Stimulated activated CD8-positive, alpha-beta memory T cell treated with anti-CD3 and anti-CD28 coated beads, Interleukin-7, amount 100 ng/mL, for 4 hours (primary cell): ENCODE measurements around the gene ZC2HC1C.

Experiments used
- DNase-seq, 2 donors: peaks; one replicate each; pipeline ENCODE4 v3.0.0-alpha.2; 2020; ENCODE audit warnings: low read depth in 2 of 2

Gene ZC2HC1C, protein sequence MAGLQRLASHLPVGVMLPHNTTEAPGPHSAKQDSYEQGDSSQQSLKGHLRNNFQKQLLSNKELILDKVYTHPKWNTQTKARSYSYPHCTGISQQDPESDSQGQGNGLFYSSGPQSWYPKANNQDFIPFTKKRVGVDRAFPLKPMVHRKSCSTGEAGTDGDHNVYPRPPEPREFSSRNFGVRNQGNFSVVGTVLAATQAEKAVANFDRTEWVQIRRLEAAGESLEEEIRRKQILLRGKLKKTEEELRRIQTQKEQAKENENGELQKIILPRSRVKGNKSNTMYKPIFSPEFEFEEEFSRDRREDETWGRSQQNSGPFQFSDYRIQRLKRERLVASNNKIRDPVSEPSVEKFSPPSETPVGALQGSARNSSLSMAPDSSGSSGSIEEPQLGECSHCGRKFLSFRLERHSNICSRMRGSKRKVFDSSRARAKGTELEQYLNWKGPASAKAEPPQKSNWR

DNA sequence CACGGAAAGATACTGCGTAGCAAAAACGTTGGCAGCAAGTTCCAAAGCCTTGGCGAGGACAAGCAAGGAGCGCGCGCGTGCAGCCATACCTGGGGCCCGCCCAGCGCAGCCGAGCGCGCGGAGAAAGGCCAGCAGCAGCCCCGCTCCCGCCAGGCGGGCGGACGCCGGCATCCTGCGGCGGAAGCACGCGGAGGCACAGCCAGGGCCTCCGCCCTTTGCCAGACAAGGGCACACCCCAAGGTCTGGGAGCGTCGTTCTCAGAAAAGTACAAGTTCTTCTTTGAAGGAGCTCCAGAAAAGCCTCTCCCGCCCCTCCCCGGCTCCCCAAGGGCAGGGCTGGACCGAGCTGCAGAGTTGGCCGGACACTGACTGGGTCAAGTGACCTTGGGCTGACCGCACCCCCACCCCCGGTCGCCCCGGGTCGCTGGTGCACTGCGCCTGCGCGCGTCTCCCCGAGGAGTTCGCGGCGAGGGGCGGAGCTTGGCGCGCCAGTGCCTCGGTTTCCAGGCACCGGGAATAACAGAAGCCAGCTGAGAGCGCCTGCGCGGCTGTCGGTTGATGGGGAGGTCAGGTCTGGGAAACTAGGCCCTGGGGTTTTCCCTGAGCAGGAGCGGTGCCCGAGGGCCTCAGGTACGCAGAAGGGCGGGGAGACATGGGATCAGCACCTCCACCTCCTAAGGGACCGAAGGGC, at the start of gene ZC2HC1C:
Gene ZC2HC1C (plus strand): TSS at position 521 of the 690 bp plus-strand sequence. CDS start 933 bp downstream, outside the sequence.
- peak; percentile 12 to 30 for DNase-seq

DNA sequence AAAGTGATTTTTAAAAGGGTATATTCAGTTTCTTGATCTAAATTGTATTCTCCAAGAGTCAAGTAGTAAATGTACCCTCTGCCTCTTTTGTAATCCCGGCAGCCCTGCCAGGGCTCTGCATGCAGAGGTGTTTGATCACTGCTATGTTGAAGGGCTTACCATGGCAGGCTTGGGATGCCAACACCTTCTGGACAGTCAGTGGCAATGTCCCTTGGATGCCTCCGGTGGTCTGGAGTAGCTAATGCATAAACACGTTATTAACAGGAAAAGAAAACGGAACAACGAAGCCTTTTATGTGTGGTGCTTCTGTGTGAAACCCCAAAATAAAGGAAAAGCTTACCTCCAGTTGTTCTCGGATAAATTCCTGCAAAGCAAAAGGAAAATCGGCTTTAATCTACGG, 46.8 kb upstream of the ZC2HC1C start:
- DNase-seq, result no peak

DNA sequence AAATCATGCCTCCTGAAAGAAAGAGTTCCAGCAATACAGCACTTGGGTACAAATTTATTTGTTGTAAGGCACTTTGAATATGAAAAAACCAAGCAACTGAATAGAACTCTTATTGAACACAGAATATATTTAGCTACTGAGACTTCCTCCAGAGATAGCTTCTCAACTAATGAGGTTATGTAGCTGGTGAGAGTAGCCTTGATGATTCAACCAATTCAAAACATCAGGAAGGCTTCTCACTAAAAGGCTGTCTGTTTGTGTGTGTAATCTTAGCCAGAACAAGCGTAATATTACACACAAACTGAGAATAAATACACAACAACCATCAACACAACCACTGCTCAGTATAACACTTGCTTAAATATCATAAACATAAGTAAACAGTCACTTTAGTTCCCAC, 46.3 kb upstream of the ZC2HC1C start:
- DNase-seq, result no peak

DNA sequence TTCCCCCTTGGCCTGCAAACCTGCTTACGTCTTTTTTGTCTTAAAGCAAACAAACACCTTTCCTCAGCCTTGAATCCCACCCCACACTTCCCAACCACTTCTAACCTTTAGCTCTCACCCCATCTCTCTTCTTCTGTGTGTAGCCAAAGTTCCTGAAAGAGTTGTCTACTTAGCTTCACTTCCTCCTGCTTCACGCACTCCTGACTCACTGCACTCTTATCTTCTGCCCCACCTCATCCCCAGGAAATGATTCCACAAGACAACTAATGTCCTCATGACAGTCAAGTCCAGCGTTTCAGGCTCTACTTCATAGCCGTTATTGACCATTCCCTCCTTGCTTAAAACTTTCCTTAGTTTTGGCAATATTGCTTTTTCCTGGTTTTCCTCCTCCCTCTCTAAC, 44.4 kb upstream of the ZC2HC1C start:
- no peak for DNase-seq

DNA sequence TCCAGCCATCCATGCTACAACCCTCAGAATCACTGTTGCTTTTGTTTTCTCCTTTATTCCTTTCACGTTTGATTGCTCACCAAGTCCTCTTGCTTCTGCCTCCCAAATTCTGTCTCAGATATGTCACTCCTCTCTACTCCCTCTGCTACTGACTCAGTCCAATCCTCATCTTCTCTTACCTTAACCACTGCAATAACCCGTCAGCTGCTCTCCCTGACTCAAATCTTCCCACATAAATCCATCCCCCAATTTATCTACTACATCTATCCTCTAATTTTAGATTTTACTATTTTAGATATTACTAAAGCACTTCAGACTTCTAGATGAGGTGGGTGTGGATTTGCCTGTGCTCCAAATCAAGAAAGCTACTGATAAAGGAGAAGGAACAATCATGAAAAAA, 43.6 kb upstream of the ZC2HC1C start:
- DNase-seq, result no peak

DNA sequence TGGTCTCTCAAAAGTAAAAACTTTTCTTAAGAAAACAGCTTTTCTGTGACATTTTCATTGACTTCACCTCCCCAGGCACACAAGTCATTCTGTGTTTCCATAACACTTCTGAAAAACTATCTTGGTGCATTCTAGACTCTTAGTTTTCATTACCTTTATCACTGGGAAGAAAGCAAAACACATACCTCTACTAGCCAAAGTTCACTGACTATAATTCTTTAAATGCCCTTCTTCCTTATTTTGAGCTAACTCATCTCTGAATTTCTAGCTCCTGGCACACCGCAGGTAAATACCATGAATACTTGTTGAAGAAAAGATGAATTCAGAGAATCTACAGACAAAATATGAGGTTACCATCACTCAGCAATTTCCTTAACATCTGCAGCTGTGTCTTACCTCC, 39.3 kb upstream of the ZC2HC1C start:
- no peak for DNase-seq

DNA sequence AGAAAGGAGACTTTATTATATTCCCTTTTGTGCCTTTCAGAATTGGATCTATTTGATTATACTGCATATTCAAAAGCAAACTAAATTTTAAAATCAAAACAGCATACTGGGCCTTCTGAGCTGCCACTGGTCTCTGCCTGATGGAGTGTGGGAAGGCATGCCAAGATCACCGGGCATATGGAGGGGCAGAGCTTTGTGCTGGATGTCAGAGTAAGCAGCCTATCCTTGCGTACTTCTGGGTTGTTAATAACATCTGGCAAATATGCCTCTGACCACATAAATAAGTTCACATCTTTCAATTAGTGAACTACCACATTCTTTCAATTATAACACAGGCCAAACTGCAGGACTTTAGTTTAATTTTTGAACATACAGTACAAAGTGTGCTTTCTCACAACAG, 36.5 kb upstream of the ZC2HC1C start:
- no peak for DNase-seq

DNA sequence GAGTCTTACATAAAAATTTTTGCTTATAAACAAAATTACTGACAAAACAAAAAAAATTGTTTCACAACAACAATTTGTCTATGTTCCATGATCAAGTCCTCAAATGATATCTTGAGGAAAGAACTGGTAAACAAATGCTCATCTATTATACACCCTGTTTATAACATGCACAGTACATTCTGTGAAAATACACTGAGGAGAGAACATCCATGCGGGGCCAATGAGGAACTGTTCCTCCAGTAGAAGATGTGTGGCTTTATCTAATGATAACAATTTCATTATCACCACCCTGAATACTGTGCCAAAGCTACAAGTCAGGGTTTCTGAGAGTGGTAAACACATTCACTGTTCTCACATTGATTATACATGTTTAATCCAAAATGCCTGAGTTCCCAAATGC, 28.9 kb upstream of the ZC2HC1C start:
- no peak for DNase-seq

DNA sequence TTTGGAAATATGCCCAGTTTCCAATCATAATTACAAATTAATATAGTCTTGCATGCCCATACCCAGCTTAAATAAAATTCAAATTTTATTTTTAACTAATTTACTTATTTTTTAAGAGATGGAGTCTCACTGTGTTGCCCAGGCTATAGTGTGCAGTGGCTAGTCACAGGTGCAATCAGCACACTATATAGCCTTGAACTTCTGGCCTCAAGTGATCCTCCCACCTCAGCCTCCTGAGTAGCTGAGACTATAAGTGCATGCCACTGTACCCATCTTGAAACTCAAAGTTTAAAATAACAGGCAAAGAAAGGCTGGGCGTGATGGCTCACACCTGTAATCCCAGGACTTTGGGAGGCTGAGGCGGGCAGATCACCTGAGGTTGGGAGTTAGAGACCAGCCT, 28.5 kb upstream of the ZC2HC1C start:
- DNase-seq, result no peak

DNA sequence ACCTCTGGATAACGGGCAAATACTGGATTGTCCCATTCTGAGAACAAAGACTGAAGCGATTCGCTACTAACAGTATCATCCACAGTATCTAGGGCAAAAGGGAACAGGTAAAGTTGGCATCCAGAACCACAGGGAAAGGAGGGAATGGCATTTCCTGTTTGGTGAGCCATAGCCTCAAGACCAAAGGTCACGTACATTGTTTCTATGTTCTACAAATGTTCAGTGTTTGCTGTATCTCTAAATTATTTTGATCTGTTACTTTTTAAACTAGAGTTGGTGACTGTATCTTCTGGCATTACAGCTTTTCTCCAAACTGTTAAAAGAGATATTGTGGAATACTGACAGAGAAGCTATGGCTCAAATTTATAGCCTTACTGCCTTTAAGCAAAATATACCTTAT, 27.8 kb upstream of the ZC2HC1C start:
- no peak for DNase-seq

DNA sequence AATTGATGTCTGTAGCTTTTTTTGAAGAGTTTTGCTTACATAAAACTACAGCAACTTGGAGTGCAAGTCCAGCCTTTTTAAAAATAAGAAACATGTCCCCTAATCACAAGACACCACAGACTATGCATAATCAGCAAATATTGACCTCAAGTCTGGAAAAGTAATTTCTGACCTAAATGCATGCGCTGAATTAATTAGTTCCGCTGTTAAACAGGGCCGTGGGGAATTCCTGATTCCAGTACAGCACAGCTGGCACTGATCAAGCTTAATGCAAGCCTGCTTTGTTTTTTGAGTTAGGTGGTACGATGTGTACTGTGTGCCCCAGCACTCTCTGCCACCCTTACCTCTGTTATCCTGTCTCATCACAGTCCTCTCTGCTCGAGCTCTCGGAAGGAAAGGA, 27.4 kb upstream of the ZC2HC1C start:
- DNase-seq, result no peak

DNA sequence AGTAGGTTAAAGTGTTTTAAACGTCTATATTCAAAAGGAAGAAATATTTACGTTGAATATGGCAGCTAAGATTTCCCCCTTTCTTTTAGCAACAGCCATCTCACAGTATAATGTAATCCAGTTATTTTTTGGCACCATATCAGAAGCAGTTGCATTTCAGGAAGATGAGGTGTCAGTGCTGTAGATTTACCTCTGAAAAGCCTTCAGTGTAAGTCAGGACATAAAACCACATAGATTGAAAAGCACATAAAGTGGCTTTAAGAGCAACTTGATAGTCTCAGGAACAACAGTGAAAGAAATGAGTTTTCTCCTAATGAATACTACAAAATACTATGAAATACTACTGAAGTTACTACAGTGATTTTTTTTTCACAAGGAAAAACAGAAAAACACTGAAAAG, 25.1 kb upstream of the ZC2HC1C start:
- no peak for DNase-seq

DNA sequence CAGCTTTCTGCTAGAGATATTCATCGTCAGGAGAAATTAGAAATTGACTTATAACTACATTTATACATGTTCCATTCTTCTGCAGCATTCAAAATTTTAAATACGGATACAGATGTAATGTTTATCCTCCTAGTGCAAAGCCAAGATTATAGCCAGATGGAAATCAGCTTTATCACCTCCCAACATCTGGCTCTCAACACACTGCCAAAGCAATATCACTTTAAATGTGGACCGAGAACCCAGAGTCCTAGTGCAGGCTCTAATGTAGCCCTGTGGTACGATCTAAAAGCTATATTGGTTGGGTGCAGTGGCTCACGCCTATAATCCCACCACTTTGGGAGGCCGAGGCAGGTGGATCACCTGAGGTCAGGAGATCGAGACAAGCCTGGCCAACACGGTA, 24.7 kb upstream of the ZC2HC1C start:
- DNase-seq, result no peak

DNA sequence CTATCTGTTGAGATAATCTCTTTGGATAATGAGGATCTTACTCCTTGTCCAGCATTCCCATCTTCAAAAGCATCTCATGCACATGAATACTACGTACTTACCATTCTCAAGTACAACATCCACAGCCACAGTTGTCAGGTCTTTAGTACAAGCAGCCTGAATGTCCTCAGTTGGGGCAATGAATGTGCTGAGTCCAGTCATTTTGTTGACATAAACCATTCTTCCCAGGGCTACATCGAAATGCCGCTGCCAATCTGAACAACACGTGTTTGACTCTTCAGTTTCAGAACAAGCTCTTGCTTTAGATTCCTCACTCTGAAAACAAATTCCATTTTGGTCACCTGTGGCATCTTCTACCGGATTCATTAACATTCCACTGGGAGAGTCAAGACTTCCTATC, 23.2 kb upstream of the ZC2HC1C start:
- DNase-seq, result no peak

DNA sequence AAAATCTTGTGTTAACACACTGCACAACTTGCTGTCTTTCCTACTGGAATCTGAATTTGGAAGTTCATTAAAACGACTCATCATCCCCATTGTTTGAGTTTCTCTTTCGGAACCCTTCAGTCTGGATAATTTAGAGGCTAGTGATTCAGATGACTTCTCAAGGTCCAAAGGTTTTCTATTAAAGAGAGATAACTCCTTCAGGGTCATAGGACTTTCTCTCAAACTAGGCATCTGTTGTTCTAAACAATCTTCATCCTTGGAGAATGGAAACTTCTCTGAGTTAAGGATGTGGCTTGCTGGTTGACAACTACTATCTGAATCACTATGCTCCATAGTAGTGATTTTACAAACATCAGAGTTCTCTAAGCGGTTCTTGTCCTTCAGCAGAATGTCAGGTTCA, 22.5 kb upstream of the ZC2HC1C start:
- DNase-seq, result no peak

DNA sequence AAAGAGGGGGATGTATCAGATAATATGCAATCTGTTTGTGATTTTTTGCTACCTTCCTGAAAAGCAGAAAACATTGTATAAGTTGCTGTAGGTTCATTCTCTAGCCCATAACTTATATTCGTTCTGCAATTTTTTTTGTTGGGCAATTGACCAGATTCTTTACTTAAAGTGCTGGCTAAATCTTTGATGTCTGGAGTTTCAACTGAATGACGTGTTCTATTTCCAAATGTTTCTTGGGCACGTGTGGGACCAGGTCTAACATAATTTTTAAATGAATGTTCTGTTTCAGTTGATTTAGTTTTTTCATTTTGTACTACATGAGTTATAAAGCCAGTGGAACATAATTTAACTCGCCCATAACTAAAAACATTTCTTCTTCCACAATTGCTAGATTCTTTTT, 21.9 kb upstream of the ZC2HC1C start:
- DNase-seq, result no peak

DNA sequence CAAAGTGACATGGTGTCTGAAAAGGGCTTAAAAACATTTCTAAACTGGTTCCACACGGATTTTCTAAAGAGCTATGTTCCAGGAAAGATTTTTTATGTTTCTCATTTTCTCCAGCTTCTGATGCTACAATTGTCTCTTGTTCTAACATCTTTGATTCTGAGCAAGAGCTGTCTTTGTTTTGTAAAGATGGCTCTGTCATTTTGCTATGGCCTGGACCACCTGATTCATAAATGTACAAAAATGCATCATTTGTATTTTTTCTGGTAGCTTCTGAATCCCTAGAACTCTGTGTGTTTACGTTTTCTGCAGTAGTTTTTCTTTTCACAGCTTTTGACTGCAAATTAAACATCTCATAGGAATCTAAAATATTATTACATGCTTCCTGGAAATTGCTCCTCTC, 21.3 kb upstream of the ZC2HC1C start:
- no peak for DNase-seq

DNA sequence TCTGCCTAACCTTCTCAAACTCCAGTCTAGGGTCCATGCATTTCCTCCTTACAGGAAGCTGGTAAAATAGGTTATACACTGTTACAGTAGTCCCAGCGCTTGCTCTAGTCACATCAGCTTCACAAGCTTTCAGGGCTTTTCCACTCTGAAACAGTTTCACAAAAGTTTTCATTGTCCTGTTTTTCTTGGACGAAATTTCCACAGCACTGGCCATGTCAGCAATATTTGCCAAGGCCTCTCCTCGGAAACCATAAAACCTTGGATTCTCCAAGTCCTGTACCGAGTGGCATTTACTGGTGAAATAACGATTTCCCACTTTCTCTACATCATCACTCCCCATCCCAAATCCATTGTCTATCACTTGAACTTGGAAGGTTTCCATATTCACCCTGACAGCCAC, 20.3 kb upstream of the ZC2HC1C start:
- no peak for DNase-seq

DNA sequence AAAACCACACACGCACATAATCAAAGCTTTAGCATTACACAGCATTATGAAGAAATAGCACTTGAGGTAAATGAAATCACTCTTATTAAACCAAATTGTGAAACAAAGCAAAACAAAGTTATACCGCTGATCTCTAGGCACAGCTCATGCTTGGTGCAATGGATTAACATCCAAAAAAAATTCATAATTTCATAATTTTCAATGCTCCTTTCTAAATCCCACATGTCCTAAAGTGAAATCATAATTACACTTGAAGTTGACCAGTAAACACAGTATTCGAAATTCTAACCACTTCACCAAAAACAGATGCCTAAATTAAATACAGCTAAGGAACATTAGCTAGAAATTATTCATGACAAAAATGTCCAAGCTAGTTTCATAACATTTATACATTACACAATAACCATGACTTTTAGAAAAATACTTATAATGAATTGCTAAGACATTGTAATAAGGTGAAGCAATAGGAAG, 19.7 kb upstream of the ZC2HC1C start:
- no peak for DNase-seq

DNA sequence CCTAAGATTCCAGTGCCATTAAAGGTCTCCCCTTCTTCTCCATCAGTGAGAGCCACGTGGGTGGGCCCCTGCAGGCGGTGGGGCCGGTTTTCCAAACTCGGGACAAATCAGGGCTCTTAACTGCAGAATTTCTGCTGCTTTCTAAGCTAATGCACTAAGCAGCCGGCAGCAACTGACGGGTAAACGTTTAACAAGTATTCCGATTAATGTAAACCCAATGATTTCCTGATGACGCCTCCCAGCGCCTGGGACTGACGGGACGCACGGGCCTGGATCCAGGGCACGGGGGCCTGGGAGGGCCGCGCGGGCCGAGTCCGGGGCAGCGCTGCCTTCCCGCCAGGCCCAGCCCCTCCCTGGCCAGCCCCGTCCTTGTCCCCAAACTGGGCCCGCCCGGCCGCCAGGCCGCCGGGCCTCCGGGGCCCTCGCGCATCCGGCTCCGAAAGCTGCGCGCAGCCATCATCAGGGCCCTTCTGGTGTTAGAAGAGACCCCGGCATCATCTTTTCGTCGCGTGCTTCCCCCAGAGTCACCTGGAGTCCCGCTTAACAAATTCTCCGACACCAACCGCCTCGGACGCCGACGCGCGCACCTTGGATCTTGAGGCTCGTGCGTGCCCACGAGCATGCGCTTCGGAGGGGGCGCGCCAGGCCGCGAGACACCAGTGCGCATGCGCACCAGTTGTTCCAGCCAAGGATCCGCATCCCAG, 18.4 kb upstream of the ZC2HC1C start, which contains the start of gene MLH3:
Gene MLH3 (minus strand): TSS at position 616 of the 704 bp plus-strand sequence. CDS start 1,812 bp downstream, outside the sequence.
- peak; percentile 49 to 76 for DNase-seq

DNA sequence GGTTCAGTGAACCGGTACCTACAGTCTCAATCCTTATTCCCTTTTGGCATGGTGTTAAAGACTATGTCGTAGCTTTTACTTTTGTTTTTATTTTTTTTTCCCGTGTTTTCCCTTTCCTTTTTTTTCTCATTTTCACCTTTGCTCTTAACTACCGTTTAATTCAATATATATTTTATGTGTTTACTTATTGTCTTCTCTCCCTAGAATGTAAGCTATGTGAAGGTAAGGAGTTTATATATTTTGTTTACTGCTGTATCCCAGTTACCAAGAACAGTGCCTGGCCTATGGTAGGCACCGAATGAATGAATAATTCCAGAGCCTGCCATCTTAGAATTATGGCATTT, 17.9 kb upstream of the ZC2HC1C start:
- no peak for DNase-seq
